Heart left ventricle (tissue), 16 donors: ENCODE results near the gene COL8A2. TPM values are rescaled to one million over a fixed set of nuclear protein-coding genes. Genes with fewer than 3 reads are reported as not detected.
A peak's percentile ranks its signal among the peaks of the same experiment; 100 is the strongest.

Source experiments
- ATAC-seq, 4 donors: fragments of 200-7000 bp; cut with Tn5 transposase; one replicate each; pipeline ENCODE4 v1.9.1; 2020 to 2022; ENCODE audit warnings: moderate library complexity in 4 of 4, mild to moderate bottlenecking in 3 of 4, moderate number of reproducible peaks in 1 of 4
- DNase-seq, 5 donors: peaks; one replicate each; pipeline ENCODE4 v3.0.0-alpha.2; 2020
- H3K27ac ChIP-seq, 12 donors: fragments of 200-600 bp; sonication (generic) in 4 of 12; one replicate each; pipeline versions ENCODE4 v1.5.0 to v1.8.0; 2016 to 2022; ENCODE audit warnings: mild to moderate bottlenecking in 2 of 12
- H3K27me3 ChIP-seq, 9 donors: fragments of 200-600 bp; sonication (generic) in 2 of 9; one replicate each; pipeline versions ENCODE4 v1.5.1 to v1.8.0; 2016 to 2022; ENCODE audit warnings: mild to moderate bottlenecking in 3 of 9
- H3K36me3 ChIP-seq, 9 donors: fragments of 200-600 bp; sonication (generic) in 2 of 9; one replicate each; pipeline versions ENCODE4 v1.5.0 to v1.8.0; 2018 to 2022; ENCODE audit warnings: mild to moderate bottlenecking in 2 of 9
- H3K4me1 ChIP-seq, 12 donors: fragments of 200-600 bp; sonication (generic) in 4 of 12; one replicate each; pipeline versions ENCODE4 v1.5.0 to v1.8.0; 2016 to 2022; ENCODE audit warnings: mild to moderate bottlenecking in 3 of 12
- H3K4me3 ChIP-seq, 12 donors: fragments of 200-600 bp; sonication (generic) in 4 of 12; one replicate each; pipeline versions ENCODE4 v1.5.0 to v1.8.0; 2017 to 2022; ENCODE audit warnings: mild to moderate bottlenecking in 9 of 12, moderate library complexity in 4 of 12
- H3K9me3 ChIP-seq, 12 donors: fragments of 200-600 bp; sonication (generic) in 4 of 12; one replicate each; pipeline versions ENCODE4 v1.5.0 to v1.8.0; 2016 to 2022; ENCODE audit warnings: mild to moderate bottlenecking in 1 of 12
- CTCF ChIP-seq, 12 donors: fragments of 200-600 bp; sonication (generic) in 4 of 12; IDR thresholded peaks; one replicate each; pipeline versions ENCODE4 v1.5.0 to v1.8.0; 2018 to 2022; ENCODE audit warnings: antibody characterized with exemption in 12 of 12, mild to moderate bottlenecking in 5 of 12
- POLR2A ChIP-seq, 2 donors: fragments of 450-650 bp; IDR thresholded peaks; one replicate each; pipeline ENCODE4 v1.6.1; 2017; ENCODE audit warnings: antibody characterized with exemption in 2 of 2, mild to moderate bottlenecking in 2 of 2, moderate library complexity in 2 of 2
- WGBS, 4 donors: extraction: QIAGEN DNeasy Blood & Tissue Kit in 2 of 4; methylation state at CpG; one replicate each; pipeline versions ENCODE4 v1.1.5 to v1.1.7; 2013 to 2018; 5-methylcytosine and 5-hydroxymethylcytosine counted together
- intact Hi-C, 10 donors: fragments of 100-400 bp; cut with DNase I; formaldehyde crosslinking; loops; one replicate each; pipeline versions ENCODE4 v1.11.1 to v1.14.2; 2022
- polyA plus RNA-seq, 2 donors: library from polyadenylated mRNA; stranded (reverse); fragments of 200-250 nt; gene quantifications; one replicate each; pipeline ENCODE4 v1.2.3, GENCODE V29; 2013
- total RNA-seq, 9 donors: library from RNA; depleted of rRNA in 2 of 9; stranded (reverse); fragments of >200 nt in 2 of 9; fragmentation: NEBNext Ultra II Directional in 3 of 9; extraction: Animal tissue kit (Norgen Biotek cat#: 25700) in 3 of 9; gene quantifications; one replicate each; pipeline versions ENCODE4 v1.1.0 to v1.2.4, GENCODE V29; 2016 to 2023
- donor health status: ischemic (EF 13 %, LVEDD 7.1; RV severe dilation, severe dysfunction).
- donor health status: healthy with polysubstance abuse.
- donor health status: DM: no; HTN: yes; CAD: no.
- donor health status: DM: no; HTN: no; CAD: no.
- donor health status: ischemic (EF 25% LVEDD 6.9; RV normal size, moderate dysfunction).
- donor health status: ischemic (EF 25% LVEDD 5.7; RV mildly dilated, moderate dysfunction).
- donor health status: healthy.
- donor health status: DM: yes; HTN: yes; CAD: no.
- donor health status: ischemic (EF 35%, LVEDD 5.7; RV mildly dilated, moderate dysfunction).
- donor health status: nonischemic (EF 11% LVEDD 7.7; RV severe dilation, severe dysfunction).
- donor health status: DM: yes; HTN: yes; CAD: no.
- donor health status: PGD.
- donor health status: ischemic (EF 29% LVEDD 5.4; RV normal size, mild dysfunction).
- donor health status: nonischemic (EF 23%, LVEDD 6.1; RV moderate dilation, normal function).

COL8A2 gene
- total and polyA plus RNA-seq, 11 donors, result 0.33 to 2.6 (median 0.60) TPM

GRCh38 chr1:36154765-36155407 is 29.9 kb upstream of the COL8A2 start:
- 50 to 64% (median 57%) methylated on average over 4 to 5 of the region's 6 CpGs for WGBS, 4 donors
- DNase-seq (peak; percentile 63 to 78 (median 69)), ATAC-seq (peak; percentile 6 to 23 (median 10))
- no peak for TF ChIP-seq POLR2A (IDR thresholded peaks at IDR 0.05)
- no peak for TF ChIP-seq CTCF (IDR thresholded peaks at IDR 0.05)
- H3K4me3 ChIP-seq, result peak overlapping the region; percentile 72 to 100 (median 98)
- H3K27me3 ChIP-seq, result no peaks in the 10 kb centered on the region
- intact Hi-C loops, result loop anchor here in 6 of 10 donors (5.0 kb wide), 4 partner anchors 32 to 132 kb away; partner anchors contain the start of gene THRAP3 (in 4 of the 6)
- H3K27ac ChIP-seq, result peak overlapping the region; percentile 86 to 100 (median 100)
- peaks cover 0 to 5% (median 0%) of the 10 kb centered on the region in 9 donors for H3K36me3 ChIP-seq
- peaks cover 26 to 79% (median 66%) of the 10 kb centered on the region in 12 donors for H3K4me1 ChIP-seq
- H3K9me3 ChIP-seq, result no peaks in the 10 kb centered on the region

GRCh38 chr1:36154335-36154734 is 29.3 kb upstream of the COL8A2 start:
- 84 to 88% (median 86%) methylated on average over 5 to 6 of the region's 6 CpGs for WGBS, 4 donors
- no peak for TF ChIP-seq CTCF (IDR thresholded peaks at IDR 0.05)
- no peak for TF ChIP-seq POLR2A (IDR thresholded peaks at IDR 0.05)
- ATAC-seq, result no peak
- DNase-seq, result no peak
- H3K36me3 ChIP-seq, result peaks cover 0 to 3% (median 0%) of the 10 kb centered on the region in 9 donors
- H3K4me3 ChIP-seq, result peak overlapping the region in 1 of 12 donors; percentile 98
- H3K27ac ChIP-seq, result peak overlapping the region in 10 of 12 donors; percentile 86 to 100 (median 100)
- H3K9me3 ChIP-seq, result no peaks in the 10 kb centered on the region
- H3K4me1 ChIP-seq, result peaks cover 22 to 76% (median 63%) of the 10 kb centered on the region in 12 donors
- H3K27me3 ChIP-seq, result no peaks in the 10 kb centered on the region
- intact Hi-C loops, result loop anchor here in 5 of 10 donors (5.0 kb wide), 4 partner anchors 33 to 133 kb away; partner anchors contain the start of gene THRAP3 (in 3 of the 5)

GRCh38 chr1:36153476-36153875 is 28.5 kb upstream of the COL8A2 start:
- DNase-seq, result no peak
- intact Hi-C loops, result loop anchor here in 5 of 10 donors (2.0 to 5.0 kb wide), 5 partner anchors 34 to 134 kb away; partner anchors contain the start of gene THRAP3 (in 3 of the 5)
- Histone ChIP-seq H3K27me3 (no peaks in the 10 kb centered on the region), H3K36me3 (no peaks in the 10 kb centered on the region), H3K9me3 (no peaks in the 10 kb centered on the region), H3K4me3 (no peak overlapping the region), H3K4me1 (peaks cover 20 to 72% (median 57%) of the 10 kb centered on the region in 12 donors), H3K27ac (peak overlapping the region in 10 of 12 donors; percentile 6 to 97 (median 92))
- no peak for ATAC-seq
- 89 to 92% (median 90%) methylated on average over 6 of the region's 6 CpGs for WGBS, 4 donors
- TF ChIP-seq CTCF (IDR thresholded peaks at IDR 0.05), result no peak
- no peak for TF ChIP-seq POLR2A (IDR thresholded peaks at IDR 0.05)

- H3K27ac ChIP-seq, result peak overlapping the region; percentile 89 to 99 (median 96)
- TF ChIP-seq CTCF (IDR thresholded peaks at IDR 0.05), result no peak
- no peak for TF ChIP-seq POLR2A (IDR thresholded peaks at IDR 0.05)
- WGBS, 4 donors, result 36 to 58% (median 41%) methylated on average over 3 of the region's 3 CpGs
- DNase-seq (peak in 2 of 5 donors; percentile 48 to 57), ATAC-seq (no peak)
- H3K27me3 ChIP-seq, result no peaks in the 10 kb centered on the region
- H3K4me1 ChIP-seq, result peaks cover 10 to 73% (median 56%) of the 10 kb centered on the region in 12 donors
- H3K4me3 ChIP-seq, result peak overlapping the region in 1 of 12 donors; percentile 23
- H3K36me3 ChIP-seq, result peaks cover 0 to 3% (median 0%) of the 10 kb centered on the region in 9 donors
- intact Hi-C loops, result loop anchor here in 8 of 10 donors (2.0 to 5.0 kb wide), 8 partner anchors 35 to 135 kb away; partner anchors contain the start of gene THRAP3 (in 4 of the 8)
- H3K9me3 ChIP-seq, result no peaks in the 10 kb centered on the region
Measured at GRCh38 chr1:36151845-36152203, 26.8 kb upstream of the COL8A2 start.
